Calu3 (cell line): ENCODE data around the gene ASTN2. TPM values are rescaled to one million over a fixed set of nuclear protein-coding genes. Genes with fewer than 3 reads are reported as not detected.

Source experiments
- BruUV-seq: library from RNA; stranded (reverse); fragments of 400-500 nt; replicated peaks from 2 replicates; lab custom pipeline; 2021; lab: Mats Ljungman, UMichigan
- CTCF ChIA-PET: fragments of 300-600 bp; sonication (Branson Sonifier 250); formaldehyde crosslinking; loops from one replicate; lab custom pipeline; 2022; ENCODE audit warnings: antibody characterized with exemption; lab: Charles Lee
- DNase-seq: peaks from one replicate; pipeline ENCODE4 v3.0.0; 2022
- H3K27ac Mint-ChIP-seq: one replicate; pipeline ENCODE4 v1.8.0; 2022; ENCODE audit warnings: mixed read lengths; ENCODE audit not compliant: unreplicated experiment
- H3K27me3 Mint-ChIP-seq: one replicate; pipeline ENCODE4 v1.8.0; 2022; ENCODE audit warnings: mixed read lengths; ENCODE audit not compliant: unreplicated experiment
- H3K36me3 Mint-ChIP-seq: one replicate; pipeline ENCODE4 v1.8.0; 2022; ENCODE audit warnings: mild to moderate bottlenecking, moderate library complexity, mixed read lengths; ENCODE audit not compliant: insufficient read depth, unreplicated experiment
- H3K4me1 Mint-ChIP-seq: one replicate; pipeline ENCODE4 v1.8.0; 2022; ENCODE audit warnings: mild to moderate bottlenecking, low read depth, mixed read lengths; ENCODE audit not compliant: unreplicated experiment
- H3K4me3 Mint-ChIP-seq: one replicate; pipeline ENCODE4 v1.8.0; 2022; ENCODE audit warnings: mild to moderate bottlenecking, low read depth, moderate library complexity, mixed read lengths; ENCODE audit not compliant: unreplicated experiment
- H3K9me3 Mint-ChIP-seq: one replicate; pipeline ENCODE4 v1.8.0; 2022; ENCODE audit warnings: low read depth, mixed read lengths; ENCODE audit not compliant: unreplicated experiment
- CTCF ChIP-seq: fragments of 200-600 bp; IDR thresholded peaks from one replicate; pipeline ENCODE4 v1.8.0; 2022; ENCODE audit warnings: antibody characterized with exemption; ENCODE audit not compliant: unreplicated experiment
- intact Hi-C: fragments of 100-400 bp; cut with micrococcal nuclease; formaldehyde crosslinking; loops from one replicate; pipeline ENCODE4 v1.10.0; 2022; ENCODE audit not compliant: unreplicated experiment
- total RNA-seq: library from RNA; stranded (reverse); gene quantifications from 2 replicates; pipeline ENCODE4 v1.2.3, GENCODE V29; 2022

The ASTN2 gene
- total RNA-seq, 1 experiment from 2014 or later: 1.7 TPM

GRCh38 chr9:116753389-116753788, 661.5 kb downstream of the ASTN2 start:
- peaks cover 8% of the 10 kb centered on the region for H3K27me3 Mint-ChIP-seq
- BruUV-seq: no TSS peak
- no peak for TF ChIP-seq CTCF
- no peaks in the 10 kb centered on the region for H3K36me3 Mint-ChIP-seq
- peaks cover 10% of the 10 kb centered on the region for H3K9me3 Mint-ChIP-seq
- no peak overlapping the region for H3K4me3 Mint-ChIP-seq
- H3K27ac Mint-ChIP-seq: no peak overlapping the region
- H3K4me1 Mint-ChIP-seq: no peaks in the 10 kb centered on the region
- DNase-seq: no peak
- intact Hi-C loops: no loop called here
- CTCF ChIA-PET: no interaction called here

- intact Hi-C loops: no loop called here
- H3K36me3 Mint-ChIP-seq: no peaks in the 10 kb centered on the region
- no TSS peak for BruUV-seq
- peaks cover 14% of the 10 kb centered on the region for H3K27me3 Mint-ChIP-seq
- H3K4me3 Mint-ChIP-seq: no peak overlapping the region
- H3K4me1 Mint-ChIP-seq: no peaks in the 10 kb centered on the region
- H3K9me3 Mint-ChIP-seq: peaks cover 6% of the 10 kb centered on the region
- H3K27ac Mint-ChIP-seq: no peak overlapping the region
- no peak for TF ChIP-seq CTCF
- DNase-seq: no peak
- CTCF ChIA-PET: no interaction called here
These were observed 664.3 kb downstream of the ASTN2 start for GRCh38 chr9:116750510-116750909.

- no peak overlapping the region for H3K4me3 Mint-ChIP-seq
- no peaks in the 10 kb centered on the region for H3K36me3 Mint-ChIP-seq
- DNase-seq: no peak
- BruUV-seq: no TSS peak
- intact Hi-C loops: no loop called here
- peaks cover 22% of the 10 kb centered on the region for H3K27me3 Mint-ChIP-seq
- no peak for TF ChIP-seq CTCF
- no peak overlapping the region for H3K27ac Mint-ChIP-seq
- H3K4me1 Mint-ChIP-seq: no peaks in the 10 kb centered on the region
- CTCF ChIA-PET: no interaction called here
- H3K9me3 Mint-ChIP-seq: peaks cover 6% of the 10 kb centered on the region
These were observed 665.1 kb downstream of the ASTN2 start for GRCh38 chr9:116749772-116750171.

- Mint-ChIP-seq H3K4me1 (no peaks in the 10 kb centered on the region), H3K36me3 (no peaks in the 10 kb centered on the region), H3K9me3 (peaks cover 6% of the 10 kb centered on the region), H3K27me3 (peaks cover 28% of the 10 kb centered on the region), H3K27ac (no peak overlapping the region), H3K4me3 (no peak overlapping the region)
- TF ChIP-seq CTCF: no peak
- no peak for DNase-seq
- intact Hi-C loops: no loop called here
- no TSS peak for BruUV-seq
- CTCF ChIA-PET: interaction anchor here (0.8 kb wide), 1 partner anchor 12 kb away, joined by 4 read pairs; no protein-coding TSS in a partner anchor
These were observed 665.7 kb downstream of the ASTN2 start for GRCh38 chr9:116749176-116749575.
